GM23248 (cell line): ENCODE measurements around the gene ZNF677. TPM values are rescaled to one million over a fixed set of nuclear protein-coding genes. Genes with fewer than 3 reads are reported as not detected.
A peak's percentile ranks its signal among the peaks of the same experiment; 100 is the strongest.

ENCODE experiments used
- DNase-seq: peaks from one replicate; pipeline ENCODE4 v3.0.0-alpha.2; 2015
- H2AFZ ChIP-seq: fragments of 200-600 bp; sonication (generic); 2 replicates; pipeline ENCODE4 v1.6.1; 2016; ENCODE audit warnings: antibody characterized with exemption
- H3F3A ChIP-seq: fragments of 200-600 bp; sonication (generic); 2 replicates; pipeline ENCODE4 v1.6.1; 2016; ENCODE audit warnings: mild to moderate bottlenecking, antibody characterized with exemption, mixed run types; ENCODE audit not compliant: insufficient read depth
- H3K27ac ChIP-seq: fragments of 200-600 bp; sonication (generic); 2 replicates; pipeline ENCODE4 v1.5.1; 2016; ENCODE audit warnings: mild to moderate bottlenecking
- H3K27me3 ChIP-seq: fragments of 200-600 bp; sonication (generic); replicated peaks from 2 replicates; pipeline ENCODE4 v1.6.1; 2016; ENCODE audit warnings: mild to moderate bottlenecking; ENCODE audit not compliant: insufficient read depth
- H3K36me3 ChIP-seq: fragments of 200-600 bp; sonication (generic); 2 replicates; pipeline ENCODE4 v1.6.1; 2016; ENCODE audit warnings: low read depth, mild to moderate bottlenecking
- H3K4me1 ChIP-seq: fragments of 200-600 bp; sonication (generic); 2 replicates; pipeline ENCODE4 v1.6.1; 2016; ENCODE audit warnings: mild to moderate bottlenecking; ENCODE audit not compliant: insufficient read depth
- H3K4me2 ChIP-seq: fragments of 200-600 bp; sonication (generic); one replicate; pipeline ENCODE4 v1.6.1; 2016; ENCODE audit warnings: mild to moderate bottlenecking; ENCODE audit not compliant: unreplicated experiment
- H3K4me3 ChIP-seq: fragments of 200-600 bp; sonication (generic); 2 replicates; pipeline ENCODE4 v1.5.1; 2016; ENCODE audit warnings: mild to moderate bottlenecking
- H3K79me2 ChIP-seq: fragments of 200-600 bp; sonication (generic); 2 replicates; pipeline ENCODE4 v1.6.1; 2016; ENCODE audit warnings: mild to moderate bottlenecking; ENCODE audit not compliant: insufficient read depth
- H3K9ac ChIP-seq: fragments of 200-600 bp; sonication (generic); 2 replicates; pipeline ENCODE4 v1.6.1; 2016; ENCODE audit warnings: mild to moderate bottlenecking
- H3K9me2 ChIP-seq: fragments of 200-600 bp; sonication (generic); 2 replicates; pipeline ENCODE4 v1.6.1; 2016; ENCODE audit warnings: mixed run types, mild to moderate bottlenecking, moderate library complexity; ENCODE audit not compliant: insufficient read depth
- H3K9me3 ChIP-seq: fragments of 200-600 bp; sonication (generic); one replicate; pipeline ENCODE4 v1.6.1; 2017; ENCODE audit warnings: low read depth
- H4K20me1 ChIP-seq: fragments of 200-600 bp; sonication (generic); 2 replicates; pipeline ENCODE4 v1.6.0; 2016; ENCODE audit not compliant: insufficient read depth
- EZH2 ChIP-seq: fragments of 200-600 bp; sonication (generic); IDR thresholded peaks from 2 replicates; pipeline ENCODE4 v1.6.1; 2018; ENCODE audit warnings: antibody characterized with exemption, mild to moderate bottlenecking; ENCODE audit not compliant: insufficient read depth, poor library complexity, severe bottlenecking
- EZH2phosphoT487 ChIP-seq: fragments of 200-600 bp; sonication (generic); IDR thresholded peaks from 2 replicates; pipeline ENCODE4 v1.6.1; 2018; ENCODE audit warnings: antibody characterized with exemption, moderate library complexity, mild to moderate bottlenecking, low read depth; ENCODE audit not compliant: insufficient read depth
- WGBS, 2 experiments: methylation state at CpG; one replicate each; pipeline ENCODE4 v1.1.6; 2015 to 2017; ENCODE audit warnings: low lambda C conversion rate in 2 of 2, low coverage in 1 of 2; ENCODE audit errors: missing lambda C conversion rate in 2 of 2; 5-methylcytosine and 5-hydroxymethylcytosine counted together
- in situ Hi-C: fragments of 300-500 bp; cut with MboI; formaldehyde crosslinking; loops from 2 replicates; pipeline ENCODE4 v1.15.0; 2020
- polyA plus RNA-seq: library from polyadenylated mRNA; unstranded; fragments of >200 nt; fragmentation: Nextera tagmentation; extraction: Ambion mirVana; gene quantifications from 2 replicates; pipeline ENCODE4 v1.2.1, GENCODE V29; 2016
- total RNA-seq: library from RNA; depleted of rRNA; stranded (reverse); fragments of >200 nt; shearing (Covaris generic); gene quantifications from 2 replicates; pipeline ENCODE4 v1.2.3, GENCODE V29; 2014

Gene ZNF677
- total and polyA plus RNA-seq, 2 experiments from 2014 or later = 18.8 to 19.5 TPM

DNA sequence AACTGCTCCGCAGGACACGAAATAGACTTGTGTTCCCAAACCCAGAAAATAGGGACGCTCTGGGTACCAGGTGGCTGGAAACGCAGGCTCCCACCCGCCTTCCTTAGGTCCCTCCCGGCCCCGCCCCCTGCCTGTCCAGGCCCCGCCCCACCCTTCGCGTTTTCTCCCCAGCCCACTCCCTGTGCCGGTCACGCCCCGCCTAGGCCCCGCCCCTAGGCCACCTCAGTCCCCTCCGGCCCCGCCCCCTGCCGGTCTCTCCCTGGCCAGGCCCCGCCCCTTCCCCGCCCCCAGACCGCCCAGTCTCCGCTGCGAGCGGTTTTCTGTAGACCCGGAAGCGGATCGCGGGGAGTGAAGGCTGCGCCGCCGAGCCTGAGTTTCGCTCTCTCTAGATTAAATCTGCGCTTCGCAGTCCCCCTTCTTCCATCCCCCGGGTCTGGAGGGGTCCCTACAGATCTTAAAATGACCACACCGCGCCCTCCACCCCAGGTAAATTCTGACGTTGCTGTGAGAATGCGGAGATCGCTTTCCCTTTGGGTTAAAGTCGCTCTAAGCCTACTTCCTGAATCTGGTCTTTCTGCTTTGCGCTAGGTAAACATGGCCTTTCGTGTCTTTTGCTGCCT lies 57.8 kb downstream of the ZNF677 start:
- TF ChIP-seq EZH2 (no peak), EZH2phosphoT487 (no peak)
- Histone ChIP-seq H3K27ac (peak overlapping the region; percentile 69), H3K27me3 (no peaks in the 10 kb centered on the region), H3K4me1 (no peaks in the 10 kb centered on the region), H2AFZ (peak overlapping the region; percentile 97), H3K9me3 (no peaks in the 10 kb centered on the region), H3K36me3 (peaks cover under 1% of the 10 kb centered on the region; the same call in 1 of the 2 replicates), H4K20me1 (no peaks in the 10 kb centered on the region), H3K4me3 (peak overlapping the region; percentile 94), H3K9ac (peak overlapping the region; percentile 88), H3K79me2 (no peaks in the 10 kb centered on the region; the same call in 1 of the 2 replicates), H3F3A (no peaks in the 10 kb centered on the region), H3K9me2 (no peaks in the 10 kb centered on the region), H3K4me2 (peak overlapping the region; percentile 85)
- 2% methylated on average over 29 to 42 of the region's 42 CpGs for WGBS, 2 experiments
- DNase-seq = peak; percentile 98
- in situ Hi-C loops = no loop called here

GRCh38 chr19:53195265-53195903 lies 59.3 kb downstream of the ZNF677 start:
- in situ Hi-C loops = no loop called here
- WGBS, 2 experiments = 0% methylated on average over 3 of the region's 3 CpGs

GRCh38 chr19:53193535-53194222 lies 61.0 kb downstream of the ZNF677 start:
- Histone ChIP-seq H3K4me2 (peak overlapping the region; percentile 74), H3K4me1 (no peaks in the 10 kb centered on the region), H4K20me1 (no peaks in the 10 kb centered on the region), H3K9me2 (no peaks in the 10 kb centered on the region), H3K4me3 (peak overlapping the region; percentile 98), H3K79me2 (no peaks in the 10 kb centered on the region; the same call in 1 of the 2 replicates), H3K9me3 (no peaks in the 10 kb centered on the region), H3K27ac (no peak overlapping the region), H2AFZ (peak overlapping the region; percentile 99), H3K36me3 (no peaks in the 10 kb centered on the region; the same call in 1 of the 2 replicates), H3K27me3 (no peaks in the 10 kb centered on the region), H3F3A (no peaks in the 10 kb centered on the region), H3K9ac (peak overlapping the region; percentile 34; the same call in 1 of the 2 replicates)
- TF ChIP-seq EZH2 = no peak
- in situ Hi-C loops = no loop called here
- no peak for DNase-seq
- WGBS, 2 experiments = 55 to 64% methylated on average over 11 to 12 of the region's 12 CpGs

More at GRCh38 chr19:53195265-53195903, 59.3 kb downstream of the ZNF677 start:
- no peak overlapping the region for H3K4me3 ChIP-seq
- H3K27me3 ChIP-seq = no peaks in the 10 kb centered on the region
- no peak overlapping the region for H3K4me2 ChIP-seq
- TF ChIP-seq EZH2 (no peak), EZH2phosphoT487 (no peak)
- no peaks in the 10 kb centered on the region for H3K9me2 ChIP-seq
- no peak overlapping the region for H3K9ac ChIP-seq
- no peaks in the 10 kb centered on the region for H3F3A ChIP-seq
- H4K20me1 ChIP-seq = no peaks in the 10 kb centered on the region
- H3K79me2 ChIP-seq = no peaks in the 10 kb centered on the region; the same call in 1 of the 2 replicates
- peak; percentile 83 for DNase-seq
- H3K27ac ChIP-seq = no peak overlapping the region
- no peaks in the 10 kb centered on the region for H3K9me3 ChIP-seq
- no peak overlapping the region for H2AFZ ChIP-seq
- no peaks in the 10 kb centered on the region for H3K36me3 ChIP-seq
- H3K4me1 ChIP-seq = no peaks in the 10 kb centered on the region

GRCh38 chr19:53192771-53193534 lies 61.7 kb downstream of the ZNF677 start, which contains the start of gene ZNF665:
ZNF665 (minus strand) TSS chr19:53193358; CDS start chr19:53182898, 10,460 bp downstream.
- WGBS, 2 experiments = 0 to 2% methylated on average over 40 to 53 of the region's 53 CpGs
- peak; percentile 95 for DNase-seq
- in situ Hi-C loops = no loop called here

More at GRCh38 chr19:53192771-53193534, 61.7 kb downstream of the ZNF677 start, which contains the start of gene ZNF665:
- H3K9ac ChIP-seq = peak within 1 kb of the TSS; percentile 97
- H3K9me3 ChIP-seq = no peaks in the 10 kb centered on the region
- H3K4me3 ChIP-seq = peak within 1 kb of the TSS; percentile 98
- no peaks in the 10 kb centered on the region; the same call in 1 of the 2 replicates for H3K79me2 ChIP-seq
- H4K20me1 ChIP-seq = no peaks in the 10 kb centered on the region
- peak within 1 kb of the TSS; percentile 99 for H2AFZ ChIP-seq
- H3K36me3 ChIP-seq = no peaks in the 10 kb centered on the region; the same call in 1 of the 2 replicates
- no peaks in the 10 kb centered on the region for H3K27me3 ChIP-seq
- TF ChIP-seq EZH2phosphoT487 (no peak), EZH2 (no peak)
- peak within 1 kb of the TSS; percentile 97 for H3K4me2 ChIP-seq
- no peaks in the 10 kb centered on the region for H3K9me2 ChIP-seq
- no peaks in the 10 kb centered on the region for H3K4me1 ChIP-seq
- no peaks in the 10 kb centered on the region for H3F3A ChIP-seq
- H3K27ac ChIP-seq = peak within 1 kb of the TSS; percentile 54
